A549 (cell line): Measurements from ENCODE around the gene PIKFYVE. TPM values are rescaled to one million over a fixed set of nuclear protein-coding genes. Genes with fewer than 3 reads are reported as not detected.

ENCODE experiments used
- ATAC-seq, 2 experiments: fragments of 200-7000 bp in 1 of 2; fragments of >200 bp in 1 of 2; cut with Nextera tagmentation in 1 of 2; cut with Tn5 transposase in 1 of 2; 3 replicates each; pipeline versions ENCODE4 v1.8.0 to v1.9.1; 2018 to 2020; ENCODE audit warnings: mild to moderate bottlenecking in 1 of 2, moderate library complexity in 1 of 2
- CTCF ChIA-PET: fragments of 300-600 bp; sonication (Branson Sonifier 250); formaldehyde crosslinking; extraction: SDS; loops from one replicate; lab custom pipeline; 2021; ENCODE audit warnings: antibody characterized with exemption, inconsistent platforms; lab: Yijun Ruan, JAX
- POLR2A ChIA-PET: fragments of 350-600 bp; formaldehyde crosslinking; extraction: SDS; loops from one replicate; lab custom pipeline; 2021; ENCODE audit warnings: antibody characterized with exemption, inconsistent platforms; lab: Yijun Ruan, JAX
- DNase-seq, 2 experiments: peaks; one replicate each; pipeline versions ENCODE4 v3.0.0 to v3.0.0-alpha.2; 2011 to 2016; ENCODE audit warnings: low read depth in 1 of 2, low spot score in 1 of 2
- FAIRE-seq: peaks from 2 replicates; lab custom pipeline; 2011; peaks lifted over from hg19 to GRCh38; lab: Jason Lieb, UNC
- H3K27ac ChIP-seq, 2 experiments: fragments of >200 bp; sonication (Bioruptor Twin); formaldehyde crosslinking; 3 replicates each; pipeline ENCODE4 v1.5.1; 2016 to 2017
- H3K4me1 ChIP-seq: fragments of >200 bp; sonication (Bioruptor Twin); formaldehyde crosslinking; 3 replicates; pipeline ENCODE4 v1.6.1; 2016
- H3K4me2 ChIP-seq: fragments of >200 bp; sonication (Bioruptor Twin); formaldehyde crosslinking; 3 replicates; pipeline ENCODE4 v1.6.1; 2016
- H3K4me3 ChIP-seq: fragments of >200 bp; sonication (Bioruptor Twin); formaldehyde crosslinking; 3 replicates; pipeline ENCODE4 v1.5.1; 2016
- H3K9me3 ChIP-seq: fragments of >200 bp; sonication (Bioruptor Twin); formaldehyde crosslinking; 3 replicates; pipeline ENCODE4 v1.6.1; 2016
- BHLHE40 ChIP-seq: IDR thresholded peaks from 2 replicates; pipeline ENCODE4 v1.6.1; 2012; ENCODE audit warnings: low read depth, low read length, inconsistent platforms
- CHD2 ChIP-seq: fragments of 150-350 bp; IDR thresholded peaks from 2 replicates; pipeline ENCODE4 v1.6.1; 2014; ENCODE audit warnings: low read length; ENCODE audit not compliant: partially characterized antibody
- CHD4 ChIP-seq: fragments of 200-600 bp; sonication (generic); IDR thresholded peaks from 2 replicates; pipeline ENCODE4 v1.6.1; 2016; ENCODE audit warnings: antibody characterized with exemption, mild to moderate bottlenecking, borderline replicate concordance
- CTCF ChIP-seq: fragments of >200 bp; sonication (Bioruptor Twin); formaldehyde crosslinking; IDR thresholded peaks from 3 replicates; pipeline ENCODE4 v1.5.1; 2016
- ESRRA ChIP-seq: fragments of 150-350 bp; IDR thresholded peaks from 2 replicates; pipeline ENCODE4 v1.6.1; 2014; ENCODE audit warnings: mild to moderate bottlenecking, low read length, borderline replicate concordance
- FOSL2 ChIP-seq, 2 experiments: fragments of 450-650 bp in 1 of 2; fragments of >200 bp in 1 of 2; sonication (Bioruptor Twin) in 1 of 2; formaldehyde crosslinking; IDR thresholded peaks; 2 replicates each; pipeline versions ENCODE4 v1.5.0 to v1.6.1; 2016 to 2020; ENCODE audit warnings: mild to moderate bottlenecking in 1 of 2, moderate library complexity in 1 of 2
- HOXB13 ChIP-seq: fragments of 250-450 bp; sonication (Bioruptor Pico); IDR thresholded peaks from 2 replicates; pipeline ENCODE4 v1.5.0; 2020; ENCODE audit warnings: low read depth, mild to moderate bottlenecking, moderate library complexity
- HOXB5 ChIP-seq: fragments of 250-450 bp; sonication (Bioruptor Pico); IDR thresholded peaks from 2 replicates; pipeline ENCODE4 v1.5.0; 2020; ENCODE audit warnings: mild to moderate bottlenecking, moderate library complexity
- KDM5A ChIP-seq: fragments of 200-600 bp; sonication (generic); IDR thresholded peaks from 2 replicates; pipeline ENCODE4 v1.6.1; 2016; ENCODE audit warnings: antibody characterized with exemption, mild to moderate bottlenecking
- MAZ ChIP-seq: fragments of 150-350 bp; IDR thresholded peaks from 2 replicates; pipeline ENCODE4 v1.6.1; 2014; ENCODE audit warnings: antibody characterized with exemption, low read depth, low read length, borderline replicate concordance
- PBX3 ChIP-seq: IDR thresholded peaks from 2 replicates; pipeline ENCODE4 v1.6.1; 2012
- POLR2A ChIP-seq: IDR thresholded peaks from 2 replicates; pipeline ENCODE4 v1.6.1; 2012; ENCODE audit warnings: mild to moderate bottlenecking, low read length
- RARB ChIP-seq: fragments of 250-450 bp; sonication (Bioruptor Pico); IDR thresholded peaks from 2 replicates; pipeline ENCODE4 v1.8.0; 2021; ENCODE audit warnings: mild to moderate bottlenecking, moderate library complexity
- RCOR1 ChIP-seq: fragments of 150-350 bp; IDR thresholded peaks from 2 replicates; pipeline ENCODE4 v1.6.1; 2014; ENCODE audit warnings: antibody characterized with exemption, low read length, low read depth
- TFCP2L1 ChIP-seq: fragments of 250-450 bp; sonication (Bioruptor Pico); IDR thresholded peaks from 2 replicates; pipeline ENCODE4 v1.5.0; 2021; ENCODE audit warnings: mild to moderate bottlenecking
- ZC3H11A ChIP-seq: fragments of 450-650 bp; IDR thresholded peaks from 2 replicates; pipeline ENCODE4 v1.6.1; 2014; ENCODE audit warnings: antibody characterized with exemption, mild to moderate bottlenecking
- WGBS: methylation state at CpG from one replicate; pipeline ENCODE4 v1.1.6; 2017; ENCODE audit errors: missing lambda C conversion rate; 5-methylcytosine and 5-hydroxymethylcytosine counted together
- polyA plus RNA-seq, 4 experiments: library from polyadenylated mRNA; depleted of rRNA in 3 of 4; stranded (reverse); fragments of >200 nt; fragmentation: RNase III in 1 of 4; extraction: RNeasy Plus Mini Kit Qiagen cat#74134 plus additional on column Dnase treatment in 1 of 4; gene quantifications; 2 replicates in 3 of 4; 3 replicates in 1 of 4; pipeline ENCODE4 v1.2.3, GENCODE V29; 2011 to 2017
- TF ChIP-seq, protein P1 (sequence below): fragments of >200 bp; sonication (Bioruptor Twin); formaldehyde crosslinking; IDR thresholded peaks from 2 replicates; pipeline ENCODE4 v1.6.1; 2016
- TF ChIP-seq, protein P2 (sequence below): fragments of 150-350 bp; IDR thresholded peaks from 2 replicates; pipeline ENCODE4 v1.6.1; 2014; ENCODE audit warnings: low read depth, mild to moderate bottlenecking, low read length
- TF ChIP-seq, protein P3 (sequence below): fragments of 200-600 bp; sonication (generic); IDR thresholded peaks from 2 replicates; pipeline ENCODE4 v1.6.1; 2016; ENCODE audit warnings: antibody characterized with exemption, mild to moderate bottlenecking, moderate library complexity

The PIKFYVE gene
- polyA plus RNA-seq, 2 of the 4 experiments (the other 2 are of a cell fraction), result 6.5 to 19.3 TPM

GRCh38 chr2:208334230-208334629 is 68.2 kb downstream of the PIKFYVE start (continued):
- no peak for TF ChIP-seq KDM5A
- no peak for TF ChIP-seq POLR2A
- TF ChIP-seq CHD2, result no peak
- no peak for TF ChIP-seq CTCF
- no peak for TF ChIP-seq FOSL2 (IDR thresholded peaks at IDR 0.05)
- TF ChIP-seq FOSL2 (CRISPR knock-in tag; IDR thresholded peaks at IDR 0.05), result no peak

DNA sequence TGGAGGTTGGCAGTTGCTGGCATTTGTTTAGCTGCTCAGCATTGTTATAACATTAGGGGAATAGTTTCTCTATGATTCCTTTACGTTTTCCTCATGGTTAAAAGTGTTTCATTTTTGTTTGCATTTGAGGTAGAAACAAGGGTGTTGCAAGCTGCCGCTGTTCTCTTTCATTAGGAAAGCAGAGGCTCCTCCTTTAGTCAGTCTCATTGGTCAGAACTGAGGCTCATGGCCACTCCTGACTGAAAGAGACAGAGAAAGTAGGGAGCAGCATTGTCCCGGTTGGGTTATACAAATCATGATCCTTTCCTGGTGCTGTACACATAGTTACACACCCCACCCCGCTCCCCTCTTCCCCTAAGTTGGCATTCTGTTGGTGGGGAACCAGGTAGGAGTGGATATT is 80.7 kb downstream of the PIKFYVE start:
- H3K27ac ChIP-seq, result no peak overlapping the region
- no peaks in the 10 kb centered on the region for H3K9me3 ChIP-seq
- FAIRE-seq (no peak), DNase-seq (no peak), ATAC-seq (no peak)
- no peak overlapping the region for H3K4me3 ChIP-seq
- CTCF ChIA-PET, result interaction anchor here (0.7 to 1.6 kb wide), 2 partner anchors 33 to 205 kb away, joined by 3 read pairs; no protein-coding TSS in a partner anchor
- POLR2A ChIA-PET, result no interaction called here
- WGBS, result 88% methylated on average over 4 of the region's 4 CpGs
- no peak for TF ChIP-seq CTCF
- TF ChIP-seq MAZ, result no peak
- TF ChIP-seq CHD2, result no peak
- no peak for TF ChIP-seq ESRRA
- TF ChIP-seq CHD4, result no peak
- TF ChIP-seq ZC3H11A, result no peak
- no peak overlapping the region for H3K4me2 ChIP-seq
- no peaks in the 10 kb centered on the region for H3K4me1 ChIP-seq

GRCh38 chr2:208350610-208351009 is 84.6 kb downstream of the PIKFYVE start:
- no peaks in the 10 kb centered on the region for H3K4me1 ChIP-seq
- TF ChIP-seq, protein P1, sequence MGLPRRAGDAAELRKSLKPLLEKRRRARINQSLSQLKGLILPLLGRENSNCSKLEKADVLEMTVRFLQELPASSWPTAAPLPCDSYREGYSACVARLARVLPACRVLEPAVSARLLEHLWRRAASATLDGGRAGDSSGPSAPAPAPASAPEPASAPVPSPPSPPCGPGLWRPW, result no peak
- TF ChIP-seq HOXB13 (CRISPR knock-in tag), result no peak
- TF ChIP-seq, protein P2, sequence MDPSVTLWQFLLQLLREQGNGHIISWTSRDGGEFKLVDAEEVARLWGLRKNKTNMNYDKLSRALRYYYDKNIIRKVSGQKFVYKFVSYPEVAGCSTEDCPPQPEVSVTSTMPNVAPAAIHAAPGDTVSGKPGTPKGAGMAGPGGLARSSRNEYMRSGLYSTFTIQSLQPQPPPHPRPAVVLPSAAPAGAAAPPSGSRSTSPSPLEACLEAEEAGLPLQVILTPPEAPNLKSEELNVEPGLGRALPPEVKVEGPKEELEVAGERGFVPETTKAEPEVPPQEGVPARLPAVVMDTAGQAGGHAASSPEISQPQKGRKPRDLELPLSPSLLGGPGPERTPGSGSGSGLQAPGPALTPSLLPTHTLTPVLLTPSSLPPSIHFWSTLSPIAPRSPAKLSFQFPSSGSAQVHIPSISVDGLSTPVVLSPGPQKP, result no peak
- no peak for TF ChIP-seq KDM5A
- no peak for TF ChIP-seq TFCP2L1 (CRISPR knock-in tag)
- no peak for TF ChIP-seq BHLHE40
- TF ChIP-seq RCOR1, result no peak
- TF ChIP-seq HOXB5 (CRISPR knock-in tag), result no peak
- TF ChIP-seq, protein P3, sequence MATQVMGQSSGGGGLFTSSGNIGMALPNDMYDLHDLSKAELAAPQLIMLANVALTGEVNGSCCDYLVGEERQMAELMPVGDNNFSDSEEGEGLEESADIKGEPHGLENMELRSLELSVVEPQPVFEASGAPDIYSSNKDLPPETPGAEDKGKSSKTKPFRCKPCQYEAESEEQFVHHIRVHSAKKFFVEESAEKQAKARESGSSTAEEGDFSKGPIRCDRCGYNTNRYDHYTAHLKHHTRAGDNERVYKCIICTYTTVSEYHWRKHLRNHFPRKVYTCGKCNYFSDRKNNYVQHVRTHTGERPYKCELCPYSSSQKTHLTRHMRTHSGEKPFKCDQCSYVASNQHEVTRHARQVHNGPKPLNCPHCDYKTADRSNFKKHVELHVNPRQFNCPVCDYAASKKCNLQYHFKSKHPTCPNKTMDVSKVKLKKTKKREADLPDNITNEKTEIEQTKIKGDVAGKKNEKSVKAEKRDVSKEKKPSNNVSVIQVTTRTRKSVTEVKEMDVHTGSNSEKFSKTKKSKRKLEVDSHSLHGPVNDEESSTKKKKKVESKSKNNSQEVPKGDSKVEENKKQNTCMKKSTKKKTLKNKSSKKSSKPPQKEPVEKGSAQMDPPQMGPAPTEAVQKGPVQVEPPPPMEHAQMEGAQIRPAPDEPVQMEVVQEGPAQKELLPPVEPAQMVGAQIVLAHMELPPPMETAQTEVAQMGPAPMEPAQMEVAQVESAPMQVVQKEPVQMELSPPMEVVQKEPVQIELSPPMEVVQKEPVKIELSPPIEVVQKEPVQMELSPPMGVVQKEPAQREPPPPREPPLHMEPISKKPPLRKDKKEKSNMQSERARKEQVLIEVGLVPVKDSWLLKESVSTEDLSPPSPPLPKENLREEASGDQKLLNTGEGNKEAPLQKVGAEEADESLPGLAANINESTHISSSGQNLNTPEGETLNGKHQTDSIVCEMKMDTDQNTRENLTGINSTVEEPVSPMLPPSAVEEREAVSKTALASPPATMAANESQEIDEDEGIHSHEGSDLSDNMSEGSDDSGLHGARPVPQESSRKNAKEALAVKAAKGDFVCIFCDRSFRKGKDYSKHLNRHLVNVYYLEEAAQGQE, result no peak
- TF ChIP-seq MAZ, result no peak
- no peak for TF ChIP-seq PBX3
- no peak for TF ChIP-seq POLR2A
- TF ChIP-seq RARB (CRISPR knock-in tag), result no peak
- TF ChIP-seq, all 56 proteins: peak for 0
- Histone ChIP-seq H3K9me3 (no peaks in the 10 kb centered on the region), H3K27ac (no peak overlapping the region), H3K4me2 (no peak overlapping the region), H3K4me3 (no peak overlapping the region)
- WGBS, result 90% methylated on average over 7 of the region's 7 CpGs
- ChIA-PET CTCF (no interaction called here), POLR2A (no interaction called here)
- DNase-seq (no peak), FAIRE-seq (no peak), ATAC-seq (no peak)
